22Rv1 (cell line): Measurements from ENCODE around the gene ZNF311.
"Not testable (repeated sequence)": the region's sequence is repeated elsewhere in the genome, so short reads cannot be mapped to it uniquely, and the experiment has no call there.

Experiments used
- H3K27ac ChIP-seq: fragments of 450-650 bp; 2 replicates; pipeline ENCODE4 v1.5.1; 2017
- CTCF ChIP-seq: fragments of 450-650 bp; IDR thresholded peaks from 2 replicates; pipeline ENCODE4 v1.5.1; 2017; ENCODE audit warnings: mild to moderate bottlenecking
- ZFX ChIP-seq: fragments of 450-650 bp; IDR thresholded peaks from 2 replicates; pipeline ENCODE4 v1.6.1; 2017; ENCODE audit warnings: antibody characterized with exemption, borderline replicate concordance

Gene ZNF311

GRCh38 chr6:28965706-28966105 lies 39.4 kb downstream of the ZNF311 start:
- TF ChIP-seq ZFX (no peak), CTCF (no peak)

GRCh38 chr6:28960846-28961500 lies 44.1 kb downstream of the ZNF311 start:
- H3K27ac ChIP-seq: no peak overlapping the region
- TF ChIP-seq CTCF: no peak
- no peak for TF ChIP-seq ZFX

More at GRCh38 chr6:28965706-28966105, 39.4 kb downstream of the ZNF311 start:
- H3K27ac ChIP-seq: no peak overlapping the region

- H3K27ac ChIP-seq: not testable (repeated sequence)
Observed at GRCh38 chr6:28958561-28959243, 46.4 kb downstream of the ZNF311 start.

GRCh38 chr6:28957795-28958314 lies 47.3 kb downstream of the ZNF311 start:
- H3K27ac ChIP-seq: not testable (repeated sequence)

GRCh38 chr6:28956331-28956730 lies 48.8 kb downstream of the ZNF311 start:
- no peak overlapping the region for H3K27ac ChIP-seq

GRCh38 chr6:28953585-28954258 lies 51.4 kb downstream of the ZNF311 start:
- H3K27ac ChIP-seq: peak overlapping the region; percentile 67
- TF ChIP-seq ZFX: no peak
- no peak for TF ChIP-seq CTCF

More at GRCh38 chr6:28956331-28956730, 48.8 kb downstream of the ZNF311 start:
- TF ChIP-seq ZFX (no peak), CTCF (no peak)

GRCh38 chr6:28953039-28953584 lies 52.0 kb downstream of the ZNF311 start:
- TF ChIP-seq CTCF: no peak
- TF ChIP-seq ZFX: no peak
- peak overlapping the region; percentile 67 for H3K27ac ChIP-seq

GRCh38 chr6:28949656-28950195 lies 55.4 kb downstream of the ZNF311 start:
- H3K27ac ChIP-seq: not testable (repeated sequence)
